SU-DHL-6 (cell line): ENCODE data around the gene ADAMTS19.

ENCODE experiments used
- CTCF ChIP-seq: fragments of 200-600 bp; sonication (generic); IDR thresholded peaks from one replicate; pipeline ENCODE4 v1.5.1; 2017; ENCODE audit warnings: antibody characterized with exemption, mild to moderate bottlenecking, low read length, moderate library complexity; ENCODE audit not compliant: insufficient read depth, poor library complexity, severe bottlenecking
- EZH2phosphoT487 ChIP-seq: fragments of 200-600 bp; sonication (generic), shearing (Covaris generic); conservative IDR thresholded peaks from 2 replicates; pipeline ENCODE4 v1.6.1; 2018; ENCODE audit warnings: mild to moderate bottlenecking, antibody characterized with exemption, low read length, moderate library complexity, mixed read lengths

DNA sequence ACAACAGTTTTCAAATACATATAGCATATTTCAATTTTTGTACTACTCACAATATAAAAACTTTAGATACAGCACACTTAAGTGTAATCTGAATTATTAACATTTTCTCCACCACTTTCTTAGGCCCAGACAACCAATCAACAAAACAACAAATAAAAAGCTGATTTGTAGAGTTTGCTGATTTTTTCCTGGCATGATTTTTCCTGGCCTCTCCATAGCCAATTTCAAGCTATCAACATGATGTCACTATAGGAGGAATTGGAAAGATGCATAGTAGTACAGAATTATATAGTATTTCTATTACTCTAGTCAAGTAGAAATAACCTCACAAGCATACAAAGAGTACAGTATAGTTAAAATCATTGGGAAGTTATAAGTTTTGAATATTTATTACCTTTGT is 35.1 kb upstream of the ADAMTS19 start:
- TF ChIP-seq CTCF (no peak), EZH2phosphoT487 (no peak)
